Endothelial cell of umbilical vein (primary cell): ENCODE measurements around the gene CHPF2. TPM values are rescaled to one million over a fixed set of nuclear protein-coding genes. Genes with fewer than 3 reads are reported as not detected.

Experiments
- BruUV-seq: library from RNA; stranded (reverse); fragments of 400-500 nt; replicated peaks from 2 replicates; lab custom pipeline; 2021; lab: Mats Ljungman, UMichigan
- CTCF ChIA-PET: fragments of 300-600, 350-600 bp; sonication (Branson Sonifier 250); formaldehyde crosslinking; loops from one replicate; lab custom pipeline; 2021; ENCODE audit warnings: antibody characterized with exemption, inconsistent platforms; lab: Charles Lee
- POLR2A ChIA-PET: fragments of 300-600, 350-600 bp; sonication (Branson Sonifier 250); formaldehyde crosslinking; loops from one replicate; lab custom pipeline; 2021; ENCODE audit warnings: antibody characterized with exemption, inconsistent platforms; lab: Charles Lee
- DNase-seq: peaks from one replicate; pipeline ENCODE4 v3.0.0-alpha.2; 2011; ENCODE audit warnings: low read depth, low spot score
- FAIRE-seq: peaks from 2 replicates; lab custom pipeline; 2011; peaks lifted over from hg19 to GRCh38; lab: Jason Lieb, UNC
- H2AFZ ChIP-seq: 2 replicates; pipeline ENCODE4 v1.6.0; 2012; ENCODE audit warnings: low read depth, low read length, control low read depth, inconsistent platforms
- H3K27ac ChIP-seq: 2 replicates; pipeline ENCODE4 v1.5.1; 2011; ENCODE audit warnings: low read depth, mild to moderate bottlenecking, control low read depth, low read length, moderate library complexity; ENCODE audit not compliant: insufficient read depth
- H3K27me3 ChIP-seq, 2 experiments: 2 replicates each; pipeline versions ENCODE4 v1.6.0 to v1.6.1; 2011; ENCODE audit warnings: low read length in 2 of 2, mixed read lengths in 1 of 2; ENCODE audit not compliant: control insufficient read depth in 2 of 2, insufficient read depth in 2 of 2
- H3K36me3 ChIP-seq, 2 experiments: 2 replicates in 1 of 2; 3 replicates in 1 of 2; pipeline ENCODE4 v1.5.1; 2011; ENCODE audit warnings: low read length in 2 of 2, mild to moderate bottlenecking in 1 of 2, moderate library complexity in 1 of 2; ENCODE audit not compliant: control insufficient read depth in 2 of 2, insufficient read depth in 2 of 2; ENCODE audit errors: extremely low read depth in 1 of 2
- H3K4me1 ChIP-seq: 3 replicates; pipeline ENCODE4 v1.5.1; 2011; ENCODE audit warnings: mild to moderate bottlenecking, low read length; ENCODE audit not compliant: control insufficient read depth, insufficient read depth; ENCODE audit errors: extremely low read depth
- H3K4me2 ChIP-seq: 2 replicates; pipeline ENCODE4 v1.6.1; 2011; ENCODE audit warnings: low read length, control low read depth, mixed read lengths; ENCODE audit not compliant: insufficient read depth
- H3K4me3 ChIP-seq, 3 experiments: fragments of 200-600 bp in 1 of 3; sonication (generic), shearing (Covaris generic) in 1 of 3; replicated peaks in 1 of 3; 2 replicates each; pipeline ENCODE4 v1.5.1; 2011 to 2016; ENCODE audit warnings: control low read depth in 3 of 3, low read length in 3 of 3, mild to moderate bottlenecking in 2 of 3, inconsistent platforms in 1 of 3, low read depth in 1 of 3, moderate library complexity in 1 of 3; ENCODE audit not compliant: insufficient read depth in 1 of 3
- H3K79me2 ChIP-seq: 2 replicates; pipeline ENCODE4 v1.6.0; 2012; ENCODE audit warnings: low read length, inconsistent platforms; ENCODE audit not compliant: control insufficient read depth, insufficient read depth
- H3K9ac ChIP-seq: replicated peaks from 2 replicates; pipeline ENCODE3; 2011; ENCODE audit warnings: low read length, control low read depth; ENCODE audit not compliant: insufficient read depth; ENCODE audit errors: extremely low read depth
- H3K9me1 ChIP-seq: replicated peaks from 3 replicates; pipeline ENCODE4 v1.6.0; 2011; ENCODE audit warnings: mild to moderate bottlenecking, low read length; ENCODE audit not compliant: control insufficient read depth, insufficient read depth; ENCODE audit errors: extremely low read depth
- H3K9me3 ChIP-seq: replicated peaks from 2 replicates; pipeline ENCODE4 v1.5.1; 2012; ENCODE audit warnings: low read length, inconsistent platforms; ENCODE audit not compliant: control insufficient read depth, insufficient read depth
- H4K20me1 ChIP-seq: replicated peaks from 2 replicates; pipeline ENCODE3; 2011; ENCODE audit warnings: mild to moderate bottlenecking, low read length; ENCODE audit not compliant: control insufficient read depth, insufficient read depth; ENCODE audit errors: extremely low read depth
- GATA2 ChIP-seq: IDR thresholded peaks from 2 replicates; pipeline ENCODE4 v1.7.0; 2011; ENCODE audit warnings: low read depth, mild to moderate bottlenecking, moderate library complexity, mixed read lengths, low read length; ENCODE audit not compliant: insufficient read length, insufficient read depth
- MYC ChIP-seq: IDR thresholded peaks from one replicate; pipeline ENCODE4 v1.6.1; 2011; ENCODE audit warnings: mild to moderate bottlenecking, low read depth, low read length
- POLR2AphosphoS5 ChIP-seq: IDR thresholded peaks from 2 replicates; pipeline ENCODE4 v1.6.1; 2012; ENCODE audit warnings: low read depth, mild to moderate bottlenecking, control low read depth, low read length, moderate library complexity; ENCODE audit not compliant: insufficient read depth
- dilution Hi-C: fragments of 300-500 bp; cut with MboI; formaldehyde crosslinking; loops from one replicate; pipeline ENCODE4 v1.15.0; 2019; ENCODE audit warnings: low sequenced_read_pairs; ENCODE audit not compliant: extremely low pct_ligation_motif_present
- intact Hi-C: fragments of 100-400 bp; cut with micrococcal nuclease; formaldehyde crosslinking; loops from one replicate; pipeline ENCODE4 v1.10.0; 2022
- polyA plus RNA-seq, 4 experiments: library from polyadenylated mRNA; depleted of rRNA in 3 of 4; stranded (reverse) in 3 of 4; unstranded in 1 of 4; fragments of >200 nt; gene quantifications; 2 replicates each; pipeline versions ENCODE4 v1.2.1 to v1.2.3, GENCODE V29; 2011 to 2012; ENCODE audit warnings: missing spikeins in 1 of 4
- total RNA-seq: library from RNA; stranded (reverse); gene quantifications from 2 replicates; pipeline ENCODE4 v1.2.3, GENCODE V29; 2021
- TF ChIP-seq, protein P1 (sequence below), 2 donors: IDR thresholded peaks; 1 replicate in 1 of 2; 2 replicates in 1 of 2; pipeline ENCODE4 v1.5.1; 2011; ENCODE audit warnings: low read length in 2 of 2, mild to moderate bottlenecking in 2 of 2, moderate library complexity in 2 of 2, control low read depth in 1 of 2, inconsistent platforms in 1 of 2, low read depth in 1 of 2; ENCODE audit not compliant: insufficient read depth in 1 of 2; ENCODE audit errors: extremely low read depth in 1 of 2

CHPF2 gene
- total and polyA plus RNA-seq, 2 donors (not counting 3 experiments of a cell fraction or from before 2014, with no cell fraction given): 72.8 to 75.0 TPM

DNA sequence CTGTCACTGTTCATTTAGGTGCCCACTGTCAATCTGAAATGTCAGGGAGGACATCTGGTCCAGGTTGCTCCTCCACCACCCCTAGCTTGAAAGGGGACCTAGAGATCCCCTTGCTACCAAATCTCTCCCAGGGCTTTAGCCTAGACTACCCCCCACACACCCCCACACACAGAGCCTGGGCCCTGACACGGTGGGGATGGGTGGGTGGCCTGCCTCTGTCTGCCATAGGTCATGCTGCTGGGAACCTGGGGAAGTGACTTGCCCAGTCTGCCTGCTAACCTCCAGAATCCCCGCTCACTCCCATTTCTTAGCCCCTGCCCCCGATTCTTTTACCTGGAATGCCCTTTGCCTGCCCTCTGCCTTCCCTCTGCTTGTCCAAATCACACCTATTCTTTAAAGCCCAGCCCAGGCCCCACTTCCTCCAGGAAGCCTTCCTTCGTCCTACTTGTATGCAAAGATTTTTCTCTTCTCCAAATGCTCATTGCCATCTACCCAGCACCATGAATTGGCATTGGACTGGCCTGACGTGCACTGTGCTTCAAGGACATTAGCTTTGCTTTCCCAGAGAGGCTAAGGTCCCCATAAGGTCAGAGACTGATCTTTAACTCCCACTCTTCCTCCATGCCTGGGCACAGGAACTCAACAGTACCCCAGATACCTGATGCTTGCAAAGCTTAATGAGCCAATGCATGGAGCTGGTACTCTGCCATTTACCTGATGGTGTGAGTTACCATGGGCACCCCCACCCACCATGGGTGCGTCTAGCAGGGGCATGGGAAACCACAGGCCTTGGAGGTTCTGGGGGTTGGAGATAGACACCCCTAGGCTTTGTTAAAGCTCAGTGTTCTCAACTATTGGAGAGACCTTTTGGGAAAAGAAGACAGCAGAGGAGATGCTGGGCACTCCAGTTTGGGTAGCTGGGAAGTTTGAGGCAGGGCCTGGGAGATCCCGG lies 18.2 kb downstream of the CHPF2 start:
- H3K9ac ChIP-seq: no peak overlapping the region

More for the DNA sequence above, 18.2 kb downstream of the CHPF2 start:
- dilution Hi-C loops: no loop called here
- intact Hi-C loops: no loop called here
- H3K27ac ChIP-seq: no peak overlapping the region
- POLR2A ChIA-PET: no interaction called here
- H3K9me3 ChIP-seq: no peaks in the 10 kb centered on the region
- no peaks in the 10 kb centered on the region for H3K27me3 ChIP-seq
- H2AFZ ChIP-seq: no peak overlapping the region
- H3K4me2 ChIP-seq: no peak overlapping the region
- CTCF ChIA-PET: interaction anchor here (2.6 kb wide), 1 partner anchor 7 kb away, joined by 14 read pairs; no protein-coding TSS in a partner anchor
- peaks cover 10% of the 10 kb centered on the region for H3K4me1 ChIP-seq
- H3K36me3 ChIP-seq: no peaks in the 10 kb centered on the region
- no TSS peak for BruUV-seq
- no peak overlapping the region for H3K4me3 ChIP-seq
- H3K79me2 ChIP-seq: no peaks in the 10 kb centered on the region
- no peaks in the 10 kb centered on the region for H4K20me1 ChIP-seq
- FAIRE-seq: no peak
- H3K9me1 ChIP-seq: no peaks in the 10 kb centered on the region
- no peak for DNase-seq
- TF ChIP-seq MYC (no peak), GATA2 (no peak), POLR2AphosphoS5 (no peak)
- TF ChIP-seq, protein P1, sequence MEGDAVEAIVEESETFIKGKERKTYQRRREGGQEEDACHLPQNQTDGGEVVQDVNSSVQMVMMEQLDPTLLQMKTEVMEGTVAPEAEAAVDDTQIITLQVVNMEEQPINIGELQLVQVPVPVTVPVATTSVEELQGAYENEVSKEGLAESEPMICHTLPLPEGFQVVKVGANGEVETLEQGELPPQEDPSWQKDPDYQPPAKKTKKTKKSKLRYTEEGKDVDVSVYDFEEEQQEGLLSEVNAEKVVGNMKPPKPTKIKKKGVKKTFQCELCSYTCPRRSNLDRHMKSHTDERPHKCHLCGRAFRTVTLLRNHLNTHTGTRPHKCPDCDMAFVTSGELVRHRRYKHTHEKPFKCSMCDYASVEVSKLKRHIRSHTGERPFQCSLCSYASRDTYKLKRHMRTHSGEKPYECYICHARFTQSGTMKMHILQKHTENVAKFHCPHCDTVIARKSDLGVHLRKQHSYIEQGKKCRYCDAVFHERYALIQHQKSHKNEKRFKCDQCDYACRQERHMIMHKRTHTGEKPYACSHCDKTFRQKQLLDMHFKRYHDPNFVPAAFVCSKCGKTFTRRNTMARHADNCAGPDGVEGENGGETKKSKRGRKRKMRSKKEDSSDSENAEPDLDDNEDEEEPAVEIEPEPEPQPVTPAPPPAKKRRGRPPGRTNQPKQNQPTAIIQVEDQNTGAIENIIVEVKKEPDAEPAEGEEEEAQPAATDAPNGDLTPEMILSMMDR (IDR thresholded peaks at IDR 0.05; ENCODE audit: extremely low read depth in 1 of 2, insufficient read depth in 1 of 2, low read depth in 1 of 2, low read length in 2 of 2): no peak
